22Rv1 (cell line): ENCODE data around the gene EGLN3.

Source experiments
- H3K27ac ChIP-seq: fragments of 450-650 bp; 2 replicates; pipeline ENCODE4 v1.5.1; 2017
- CTCF ChIP-seq: fragments of 450-650 bp; IDR thresholded peaks from 2 replicates; pipeline ENCODE4 v1.5.1; 2017; ENCODE audit warnings: mild to moderate bottlenecking
- ZFX ChIP-seq: fragments of 450-650 bp; IDR thresholded peaks from 2 replicates; pipeline ENCODE4 v1.6.1; 2017; ENCODE audit warnings: antibody characterized with exemption, borderline replicate concordance

EGLN3 gene

DNA sequence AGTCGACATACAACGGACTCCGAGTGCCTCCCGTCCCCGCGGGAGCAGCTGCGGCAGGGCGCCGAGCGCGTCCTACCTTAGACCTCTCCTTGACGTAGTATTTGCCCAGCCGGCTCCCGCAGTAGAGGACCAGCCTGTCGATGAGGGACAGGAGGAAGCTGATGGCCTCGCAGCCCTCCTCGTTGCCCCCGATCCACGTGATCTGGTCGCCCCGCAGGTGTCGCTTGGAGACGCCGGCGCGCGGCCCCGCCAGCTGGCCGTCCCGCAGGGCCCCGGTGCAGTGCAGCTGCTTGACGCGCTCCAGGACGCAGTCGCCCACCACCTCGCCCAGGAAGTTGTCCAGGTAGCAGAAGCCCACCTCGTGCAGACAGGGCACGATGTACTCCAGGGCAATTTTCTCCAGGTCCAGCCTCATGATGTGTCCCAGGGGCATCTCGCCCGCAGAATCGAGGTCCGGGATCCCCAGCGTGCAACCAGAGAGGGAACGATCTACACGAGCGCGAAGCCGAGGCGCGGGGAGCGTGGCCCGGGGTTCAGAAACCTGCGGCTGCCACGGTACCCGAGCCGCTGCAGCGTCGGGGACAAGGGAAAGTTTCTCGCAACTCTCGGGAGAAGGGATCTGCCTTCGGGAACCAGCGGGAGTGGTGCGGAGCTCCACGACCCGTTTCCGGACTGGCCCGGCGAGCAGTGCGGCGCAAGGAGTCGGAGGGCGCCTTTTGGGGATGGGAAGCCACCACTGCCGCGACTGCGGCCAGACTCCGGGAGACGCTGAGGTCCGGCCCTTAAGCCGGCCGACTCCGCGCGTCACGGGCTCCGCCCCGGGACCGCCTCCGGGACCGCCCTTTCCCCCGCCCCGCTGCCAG, at the start of gene EGLN3:
Gene EGLN3 (minus strand): TSS at position 755 of the 863 bp plus-strand sequence. CDS start 322 bp downstream, at position 433.
- TF ChIP-seq ZFX: no peak
- TF ChIP-seq CTCF: no peak
- no peak within 1 kb of the TSS for H3K27ac ChIP-seq

DNA sequence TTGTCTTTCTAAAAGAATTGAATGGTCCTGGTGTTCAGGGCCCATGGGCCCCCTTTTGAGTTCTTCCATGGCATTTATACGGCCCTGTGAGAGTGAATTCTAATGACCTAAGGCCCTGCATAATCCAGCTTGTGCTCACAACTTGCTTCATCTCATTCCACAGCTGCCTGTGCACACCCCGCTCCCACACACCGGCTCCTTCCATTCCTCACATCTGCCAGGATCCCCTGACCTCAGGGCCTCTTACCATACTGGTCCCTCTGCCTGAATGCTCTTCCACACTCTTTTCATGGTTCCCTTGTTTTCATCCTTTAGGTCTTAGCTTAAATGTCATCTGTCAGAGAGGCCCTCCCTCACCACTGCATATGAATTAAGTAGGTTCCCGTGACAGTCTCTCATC, 49.5 kb upstream of the EGLN3 start:
- TF ChIP-seq ZFX: no peak
- no peak for TF ChIP-seq CTCF
- no peak overlapping the region for H3K27ac ChIP-seq

- no peak overlapping the region for H3K27ac ChIP-seq
- TF ChIP-seq ZFX: no peak
- TF ChIP-seq CTCF: no peak
Measured at GRCh38 chr14:33999771-34000291, 49.0 kb upstream of the EGLN3 start.

GRCh38 chr14:33997611-33998010, 46.7 kb upstream of the EGLN3 start:
- H3K27ac ChIP-seq: no peak overlapping the region
- TF ChIP-seq CTCF (no peak), ZFX (no peak)

GRCh38 chr14:33996462-33996861, 45.6 kb upstream of the EGLN3 start:
- TF ChIP-seq CTCF (no peak), ZFX (no peak)
- no peak overlapping the region for H3K27ac ChIP-seq

DNA sequence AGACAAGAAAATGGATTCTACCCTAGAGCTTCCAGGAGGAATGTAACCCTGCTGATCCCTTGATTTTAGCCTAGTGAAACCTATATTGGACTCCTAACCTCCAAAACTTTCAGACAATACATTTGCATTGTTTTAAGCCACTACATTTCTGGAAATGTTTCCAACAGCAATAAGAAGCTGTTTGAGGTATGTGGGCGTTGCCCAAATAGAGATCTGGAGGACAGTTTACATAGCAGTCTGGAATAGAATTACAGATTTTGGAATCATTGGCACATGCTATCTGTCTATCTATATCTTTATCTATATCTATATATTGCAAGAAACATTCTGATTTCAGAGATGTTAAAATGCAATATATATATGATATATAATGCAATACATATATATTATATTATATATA, 42.4 kb upstream of the EGLN3 start:
- TF ChIP-seq ZFX: no peak
- no peak for TF ChIP-seq CTCF
- H3K27ac ChIP-seq: no peak overlapping the region
